Dermis microvascular lymphatic vessel endothelial cell (primary cell): Measurements from ENCODE around the gene RELN. TPM values are rescaled to one million over a fixed set of nuclear protein-coding genes. Genes with fewer than 3 reads are reported as not detected.
"Not testable (repeated sequence)": the region's sequence is repeated elsewhere in the genome, so short reads cannot be mapped to it uniquely, and the experiment has no call there.

ENCODE experiments used
- DNase-seq, 2 donors: peaks; one replicate each; pipeline versions ENCODE4 v3.0.0 to v3.0.0-alpha.2; 2010; ENCODE audit warnings: low read depth in 2 of 2
- total RNA-seq: library from RNA; depleted of rRNA; stranded (reverse); fragments of >200 nt; gene quantifications from 2 replicates; pipeline ENCODE4 v1.2.1, GENCODE V29; 2014

Gene RELN
- total RNA-seq, 1 donor from 2014 or later = 413 TPM

DNA sequence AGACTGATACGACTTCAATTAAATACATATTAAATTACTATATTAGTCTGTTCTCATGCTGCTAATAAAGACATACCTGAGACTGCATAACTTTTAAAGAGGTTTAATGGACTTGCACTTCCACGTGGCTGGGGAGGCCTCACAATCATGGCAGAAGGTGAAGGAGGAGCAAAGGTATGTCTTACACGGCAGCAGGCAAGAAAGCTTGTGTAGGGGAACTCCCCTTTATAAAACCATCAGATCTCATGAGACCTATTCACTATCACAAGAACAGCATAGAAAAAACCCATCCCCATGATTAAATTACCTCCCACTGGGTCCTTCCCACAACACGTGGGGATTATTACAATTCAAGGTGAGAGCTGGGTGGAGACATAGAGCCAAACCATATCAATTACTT, 92.6 kb downstream of the RELN start:
- not testable (repeated sequence) for DNase-seq

DNA sequence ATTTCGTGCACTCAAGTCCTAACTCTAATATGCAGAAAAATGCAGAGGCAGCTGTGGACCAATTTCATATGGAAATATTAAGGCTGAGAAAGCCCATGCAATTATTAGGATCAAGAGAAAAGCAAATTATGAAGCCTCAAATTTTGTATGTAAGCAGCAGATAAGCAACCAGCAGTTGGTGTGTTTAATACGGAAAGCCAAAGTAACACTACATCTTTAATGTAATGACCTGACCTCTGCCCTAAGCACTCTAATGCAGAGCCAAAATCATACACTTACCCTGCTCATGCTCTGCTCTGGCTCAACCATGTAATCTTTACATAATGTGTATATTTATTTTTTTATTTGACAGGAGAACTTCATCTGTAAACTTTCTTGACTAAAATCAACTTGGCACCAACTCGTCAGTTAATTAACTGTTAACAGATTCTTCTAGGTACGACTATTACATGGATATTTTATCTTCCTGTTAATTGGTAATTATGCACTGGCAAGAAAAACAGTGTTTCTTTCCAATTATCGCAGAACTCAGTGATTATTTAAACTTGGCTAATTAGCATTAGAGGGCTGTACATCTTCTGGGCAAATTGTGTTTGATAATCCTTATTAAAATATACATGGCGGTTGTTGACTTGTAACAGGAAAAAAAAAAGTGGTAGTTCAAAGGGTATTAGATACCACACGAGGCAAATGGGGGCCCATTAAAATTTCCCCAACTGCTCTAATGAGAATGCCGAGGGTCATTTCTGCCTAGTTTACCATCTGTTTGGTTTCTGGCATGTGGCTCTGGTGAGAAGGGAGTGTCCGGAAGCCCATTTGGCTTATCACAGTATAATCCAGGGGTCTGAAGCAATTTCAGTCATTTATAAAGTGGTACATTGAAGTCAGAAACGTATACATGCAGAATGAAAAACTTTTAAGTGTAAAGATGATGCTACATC, 94.5 kb downstream of the RELN start:
- no peak for DNase-seq

DNA sequence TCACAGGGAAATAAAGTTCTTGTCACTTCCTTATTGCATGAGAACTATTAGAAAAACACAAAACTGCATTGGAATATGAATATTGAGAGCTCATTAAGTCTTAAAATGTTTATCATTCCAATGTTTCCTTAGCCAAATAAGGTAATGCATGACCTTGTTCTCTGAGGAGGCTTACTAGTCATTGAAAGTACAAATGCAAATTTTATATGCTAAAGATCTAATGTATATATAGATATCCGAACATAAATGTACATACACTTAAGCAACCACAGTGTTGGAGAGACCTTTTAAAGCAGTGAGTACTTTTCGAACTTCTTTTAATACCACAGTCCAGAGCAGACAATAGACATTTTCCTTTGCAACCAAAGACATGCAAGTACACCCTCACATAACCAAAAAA, 96.1 kb downstream of the RELN start:
- no peak for DNase-seq

DNA sequence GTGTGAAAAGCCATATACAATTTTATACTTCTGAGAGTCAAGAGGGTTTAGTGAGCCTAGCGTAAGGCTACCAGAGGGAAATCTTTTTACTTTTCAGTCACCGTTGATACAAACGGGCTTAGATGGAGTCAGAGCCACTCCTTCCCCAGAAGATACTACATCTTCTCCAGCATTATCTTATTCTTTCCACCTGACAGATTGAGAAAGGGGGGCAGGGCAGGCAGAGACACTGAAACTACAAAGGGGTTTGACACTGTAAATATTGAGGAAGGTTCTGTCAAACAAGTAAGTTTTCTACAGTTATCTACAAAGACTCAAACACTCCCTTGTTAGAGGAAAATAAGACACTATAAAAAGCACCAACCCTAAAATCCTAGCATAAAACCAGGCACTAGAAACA, 100.0 kb downstream of the RELN start:
- no peak for DNase-seq

DNA sequence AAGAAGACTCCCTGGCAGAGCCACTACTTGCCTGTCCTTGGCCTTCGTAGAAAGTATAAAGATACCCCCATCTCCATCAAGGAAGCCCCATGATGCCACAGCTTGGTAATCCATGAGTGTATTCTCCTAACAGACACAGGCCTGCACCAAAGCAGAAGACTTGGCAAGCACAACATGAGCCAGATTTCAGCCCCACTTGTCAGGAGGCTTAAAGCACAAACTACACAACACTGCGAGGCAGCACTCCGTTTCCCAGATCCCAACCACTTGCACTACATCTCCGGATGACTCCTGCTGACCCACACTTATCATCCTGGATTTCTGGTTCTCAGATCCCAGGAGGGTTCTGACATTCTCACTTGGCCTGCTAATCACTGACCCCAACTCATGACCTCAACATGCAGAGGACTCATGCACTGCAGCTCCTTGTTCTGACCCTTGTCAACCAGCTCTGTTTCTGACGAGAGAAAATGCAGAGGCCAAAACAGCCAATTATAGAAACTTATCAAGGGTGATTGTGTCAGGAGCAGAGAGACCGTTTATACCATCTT, 100.8 kb downstream of the RELN start:
- DNase-seq = peak in 1 of 2 donors; percentile 3

DNA sequence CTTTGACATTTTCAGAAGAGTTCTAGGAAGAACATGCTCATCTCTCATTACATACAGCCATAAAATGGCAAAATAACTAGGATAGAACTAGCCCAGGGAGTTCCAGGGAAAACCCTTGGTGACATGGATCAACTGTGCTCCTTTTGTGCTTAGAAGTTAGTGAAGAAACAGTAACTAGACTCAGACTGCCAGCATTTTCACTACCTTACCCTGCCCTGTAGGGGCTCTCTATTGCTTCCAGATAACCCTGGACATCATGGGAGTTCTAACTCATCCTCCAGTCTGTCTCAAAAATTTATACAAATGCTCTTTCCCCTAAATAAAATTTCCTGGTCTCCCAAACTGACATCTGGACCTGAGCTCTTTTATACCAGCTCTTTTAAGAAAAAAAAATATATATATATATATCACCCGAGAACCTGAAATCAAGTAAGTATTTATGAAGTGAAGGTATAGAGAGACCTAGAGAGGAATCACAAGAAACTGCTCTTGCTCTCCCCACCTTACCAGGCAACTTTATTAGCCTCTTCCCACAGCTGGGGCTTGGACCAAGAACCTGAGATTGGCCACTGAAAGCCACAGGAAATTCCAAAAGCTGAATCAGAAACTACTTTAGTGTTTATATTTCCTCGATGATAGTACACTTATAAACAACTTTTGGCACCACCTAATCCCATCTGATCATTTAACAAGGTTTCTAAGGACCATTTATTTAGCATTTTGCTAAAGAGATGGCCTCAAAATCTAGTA, 101.4 kb downstream of the RELN start:
- peak in 1 of 2 donors; percentile 34 for DNase-seq

DNA sequence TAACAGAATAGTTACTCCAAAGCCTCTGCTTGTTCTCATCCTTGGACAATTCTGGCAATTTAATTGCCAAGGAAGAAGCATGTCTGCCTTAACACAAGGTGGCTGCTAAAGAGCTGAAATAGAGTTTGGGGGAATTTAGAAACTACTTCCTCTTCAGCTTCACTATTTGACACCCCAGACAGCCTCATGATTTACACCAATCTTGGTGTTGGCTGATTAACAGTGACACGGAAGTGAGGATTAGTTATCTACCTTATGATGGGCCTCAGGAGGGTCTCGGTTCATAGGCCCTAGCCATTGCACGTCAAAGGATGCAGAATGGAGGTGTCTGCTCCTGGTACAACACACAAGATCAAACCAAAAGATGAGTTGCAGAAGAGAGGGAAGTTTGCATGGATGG, 102.4 kb downstream of the RELN start:
- no peak for DNase-seq

DNA sequence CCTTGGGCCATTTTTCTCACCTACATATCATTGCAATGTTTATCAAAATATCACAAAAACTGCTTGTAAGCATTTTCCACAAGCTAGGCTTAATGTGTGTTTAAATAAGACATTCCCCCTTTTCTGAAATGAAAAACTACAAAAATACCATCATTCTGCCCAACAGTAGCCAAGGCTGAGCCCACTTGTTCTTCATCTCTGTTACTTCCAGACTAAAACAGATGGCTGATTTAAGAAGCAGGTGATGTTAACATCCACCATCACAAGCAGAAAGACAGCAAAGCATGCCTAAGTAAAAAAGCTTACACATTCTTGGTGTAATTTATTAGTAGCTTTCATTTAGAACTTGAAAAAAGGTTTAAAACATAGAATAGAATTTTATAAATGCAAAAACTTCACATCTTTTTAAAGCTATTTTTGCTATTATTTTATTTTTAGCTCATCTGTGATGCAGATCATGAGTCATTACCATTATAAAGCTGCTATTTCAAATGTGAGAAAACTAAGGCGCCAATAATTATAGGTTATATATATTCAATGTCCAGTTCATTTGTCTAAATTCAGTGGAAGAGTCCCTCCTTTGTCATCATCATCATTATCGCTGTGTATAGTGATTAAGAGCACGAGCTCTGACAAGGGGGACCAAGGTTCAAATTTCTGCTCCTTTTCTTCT, 109.4 kb downstream of the RELN start:
- no peak for DNase-seq

DNA sequence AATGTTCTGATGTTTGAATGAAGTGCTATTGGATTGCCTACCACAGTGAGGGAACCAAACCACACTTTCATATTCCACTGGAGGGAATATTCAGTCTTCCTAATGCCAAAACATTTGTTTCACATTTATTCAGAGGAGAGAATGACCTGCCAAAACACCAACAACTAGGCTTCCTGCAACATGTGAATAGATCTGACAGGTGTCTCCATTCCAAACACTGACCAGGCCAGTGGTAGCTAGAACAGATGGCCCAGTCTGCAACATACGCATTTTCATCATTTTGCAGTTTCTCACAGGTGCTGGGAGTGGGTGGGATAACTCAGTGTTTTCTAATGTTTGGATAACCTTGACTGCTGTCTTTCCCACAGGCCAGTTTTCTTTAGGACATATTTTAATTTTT, 110.0 kb downstream of the RELN start:
- DNase-seq = no peak

DNA sequence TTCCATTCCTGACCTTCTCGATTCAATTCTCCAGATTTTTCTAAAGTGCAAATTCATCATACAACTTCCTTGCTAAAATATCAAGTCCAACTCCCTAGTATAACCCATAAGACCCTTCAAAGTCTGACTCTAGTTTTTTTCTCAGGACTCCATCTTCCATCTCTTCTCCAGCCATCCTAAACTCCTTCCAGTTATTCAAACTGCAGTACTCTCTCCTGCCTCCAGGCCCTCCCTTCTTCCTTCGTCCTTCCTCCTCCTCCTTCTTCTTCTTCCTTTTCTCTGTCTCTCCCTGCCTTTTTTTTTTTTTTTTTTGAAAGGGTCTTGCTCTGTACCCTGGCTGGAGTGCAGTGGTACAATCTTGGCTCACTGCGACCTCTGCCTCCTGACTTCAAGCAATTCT, 111.9 kb downstream of the RELN start:
- DNase-seq = no peak

DNA sequence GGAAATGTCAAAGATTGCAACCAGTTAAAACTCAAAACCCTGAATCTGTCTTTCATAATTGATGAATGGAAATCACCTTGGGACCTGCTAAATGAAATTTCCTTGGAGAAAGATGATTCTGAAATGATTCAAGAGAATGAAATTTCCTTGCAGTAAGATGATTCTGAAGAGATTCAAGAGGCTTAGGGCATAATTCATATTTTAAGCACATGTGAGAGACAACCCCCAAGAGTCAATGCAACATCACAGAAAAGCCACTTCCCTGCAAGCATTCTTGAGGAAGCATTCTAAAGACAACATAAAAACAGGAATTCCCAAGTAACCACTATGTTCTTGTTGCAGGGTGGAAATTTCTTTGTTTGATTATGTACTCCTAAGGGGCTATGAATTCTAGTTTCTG, 113.7 kb downstream of the RELN start:
- no peak for DNase-seq

DNA sequence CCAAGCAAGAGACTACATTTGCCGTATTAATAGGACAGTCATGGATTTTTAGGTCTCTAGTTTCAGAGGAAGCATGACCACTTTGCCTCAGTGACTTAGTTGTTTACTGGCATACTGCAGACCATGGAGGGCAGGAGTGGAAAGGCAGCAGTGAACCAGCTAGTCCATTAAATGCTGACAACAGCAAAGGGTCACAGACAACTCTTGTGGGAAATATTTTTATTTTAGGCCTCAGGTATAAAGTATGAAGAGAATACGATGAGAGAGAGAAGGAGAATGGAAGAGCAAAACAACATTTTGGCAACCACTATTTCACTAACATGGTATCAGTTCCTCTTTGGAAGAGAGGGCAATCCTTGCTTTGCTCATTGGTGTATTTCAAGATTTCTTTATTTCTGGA, 118.0 kb downstream of the RELN start:
- no peak for DNase-seq

DNA sequence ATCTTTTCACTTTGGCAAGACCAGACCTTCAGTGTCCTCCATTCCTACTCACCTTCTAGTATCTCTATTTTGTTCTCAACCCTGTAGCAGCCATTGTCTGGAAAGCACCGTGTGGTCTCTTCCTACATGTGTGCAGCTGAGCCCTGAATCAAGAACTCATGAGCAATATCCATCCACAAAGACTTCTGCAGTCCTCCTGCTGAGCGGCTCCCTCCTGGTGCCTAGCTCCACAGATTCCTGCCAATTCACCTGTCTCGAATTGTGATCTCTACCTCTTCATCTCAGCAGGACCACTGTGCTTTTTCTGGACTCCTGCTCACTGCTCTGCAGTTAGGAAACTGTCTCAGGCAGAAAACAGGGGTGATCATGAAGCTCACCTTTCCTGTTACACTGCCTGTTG, 118.8 kb downstream of the RELN start:
- DNase-seq = no peak

DNA sequence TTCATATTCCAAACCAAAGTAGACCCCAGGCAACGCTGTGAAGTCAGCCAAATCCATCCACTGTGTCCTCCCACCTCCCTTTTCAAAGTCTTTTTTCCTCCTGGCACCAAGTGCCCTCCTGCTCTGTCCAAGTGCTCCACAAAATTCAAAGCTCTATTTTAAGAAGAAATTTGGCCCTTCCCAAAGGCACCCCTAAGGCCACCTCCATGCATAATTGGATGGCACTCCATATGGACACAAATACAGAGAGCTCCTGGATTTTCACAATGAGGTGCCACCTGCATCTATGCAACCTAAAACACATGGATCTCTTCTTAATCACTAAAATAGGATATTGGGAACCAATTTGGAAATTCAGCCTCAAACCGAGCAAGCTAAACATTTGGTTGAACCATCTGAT, 121.6 kb downstream of the RELN start:
- no peak for DNase-seq

DNA sequence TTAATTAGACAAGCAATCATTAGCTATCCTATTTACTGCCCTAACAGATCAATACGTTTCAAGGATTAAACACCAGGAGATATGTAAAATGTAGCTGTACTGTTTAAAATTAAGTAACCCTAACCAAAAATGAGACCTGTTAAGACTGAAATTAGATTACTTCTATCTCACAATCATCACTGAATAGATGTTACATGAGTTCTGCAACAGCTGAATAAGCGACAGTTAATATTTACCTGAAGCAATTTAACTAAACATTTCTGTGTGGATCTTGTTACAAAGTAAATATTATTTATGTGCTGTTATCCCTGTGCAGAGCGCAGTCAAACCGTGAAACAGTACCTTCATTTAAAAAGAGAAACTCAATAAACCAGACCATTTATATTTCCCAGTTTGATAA, 122.5 kb downstream of the RELN start:
- no peak for DNase-seq

DNA sequence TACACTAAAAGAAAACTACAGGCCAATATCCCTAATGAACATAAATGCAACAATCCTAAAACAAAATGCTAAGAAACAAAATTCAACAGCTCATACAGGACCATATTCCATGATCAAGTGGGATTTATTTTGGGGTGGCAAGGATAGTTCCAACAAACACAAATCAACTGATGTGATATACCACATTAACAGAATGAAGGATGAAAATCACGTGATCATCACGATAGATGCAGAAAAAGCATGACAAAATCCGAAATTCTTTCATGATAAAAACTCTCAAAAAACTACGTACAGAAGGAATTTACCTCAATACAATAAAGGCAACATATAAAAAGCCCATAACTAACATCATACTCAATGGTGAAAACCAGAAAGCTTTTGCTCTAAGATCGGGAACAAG, 124.0 kb downstream of the RELN start:
- no peak for DNase-seq

DNA sequence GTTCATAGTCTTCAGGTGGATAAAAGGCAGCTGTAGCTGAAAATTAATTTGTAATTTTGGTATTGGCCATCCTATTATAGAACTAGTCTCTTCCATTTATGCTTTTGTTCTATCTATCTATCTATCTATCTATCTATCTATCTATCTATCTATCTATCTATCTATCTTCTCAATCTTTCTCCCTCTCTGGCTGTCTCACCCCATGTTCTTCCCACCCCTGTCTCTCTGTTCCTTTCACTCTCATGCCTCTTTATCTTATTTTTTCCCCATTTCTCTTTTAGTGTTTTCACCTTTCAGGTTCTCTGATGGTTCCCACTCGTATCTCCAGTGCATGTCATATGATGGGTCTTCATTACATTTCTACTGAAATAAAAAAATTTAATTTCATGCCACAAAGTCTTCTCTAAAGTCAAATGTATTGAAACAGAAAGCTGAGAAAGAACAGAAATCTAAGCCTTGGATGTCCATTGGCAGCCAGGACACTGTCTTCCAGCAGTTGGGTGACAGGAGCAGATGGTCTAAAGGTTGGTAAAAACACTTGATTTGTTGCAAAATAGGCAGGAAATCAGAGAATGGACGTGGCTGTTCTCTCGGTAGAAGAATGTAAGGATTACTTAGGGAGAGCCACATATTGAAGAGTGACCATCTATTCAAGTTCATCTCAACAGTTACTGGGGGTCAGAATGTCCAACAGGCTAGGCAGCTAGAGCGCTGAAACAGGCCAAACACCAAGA, 127.0 kb downstream of the RELN start:
- no peak for DNase-seq

DNA sequence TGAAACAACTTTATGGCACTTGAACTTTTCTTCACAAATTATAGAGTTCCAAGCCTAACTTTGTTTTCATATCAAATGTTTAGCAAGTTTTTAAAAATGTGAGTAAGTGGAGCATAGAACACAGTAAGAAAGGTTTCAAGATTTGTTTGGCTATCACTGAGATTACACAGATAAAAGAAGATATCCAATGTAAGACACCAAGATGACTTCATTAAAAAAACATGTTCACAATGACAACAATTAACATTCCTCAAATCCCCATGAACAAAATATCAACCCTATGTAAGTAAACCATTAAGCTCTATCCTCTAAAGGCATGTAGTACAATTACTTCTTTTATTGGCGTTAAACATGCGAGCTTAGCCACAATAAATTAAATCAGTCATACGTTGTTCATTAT, 129.7 kb downstream of the RELN start:
- DNase-seq = no peak

DNA sequence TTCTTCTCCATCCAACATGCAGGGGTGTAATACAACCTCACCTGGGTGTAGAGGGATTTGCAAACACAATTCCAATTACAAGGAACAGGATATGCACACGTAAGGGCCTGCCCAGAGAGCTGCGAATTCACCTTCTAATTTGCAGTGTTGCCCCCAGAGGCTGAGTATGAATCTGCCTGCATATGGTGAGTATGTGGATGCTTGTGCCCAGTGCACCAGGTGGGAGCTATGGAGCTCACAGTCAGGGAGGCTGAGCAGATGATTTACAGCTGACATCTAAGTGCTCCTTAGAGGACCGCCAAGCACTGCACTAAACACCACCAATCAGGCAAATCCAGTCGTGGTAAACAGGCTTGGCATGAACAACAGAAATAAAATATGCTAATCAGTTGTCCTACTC, 132.0 kb downstream of the RELN start:
- no peak for DNase-seq

DNA sequence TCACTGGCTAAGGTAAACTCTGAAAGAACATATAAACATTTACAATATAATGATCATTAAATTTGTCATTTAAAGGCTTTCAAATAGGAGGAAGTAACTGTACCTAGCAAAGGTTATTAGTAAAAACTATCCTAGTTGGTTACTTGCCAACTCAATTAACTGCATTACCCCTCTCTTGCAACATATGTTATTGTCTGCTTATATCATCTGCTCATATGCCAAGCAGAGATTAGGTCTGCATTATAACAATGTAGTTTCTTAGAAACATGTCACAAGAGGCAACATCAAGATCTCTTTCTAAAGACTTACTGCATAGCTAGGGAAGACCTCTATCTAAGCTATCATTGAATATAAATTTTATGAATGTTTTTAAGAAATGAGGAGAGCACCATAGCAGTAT, 132.5 kb downstream of the RELN start:
- no peak for DNase-seq

DNA sequence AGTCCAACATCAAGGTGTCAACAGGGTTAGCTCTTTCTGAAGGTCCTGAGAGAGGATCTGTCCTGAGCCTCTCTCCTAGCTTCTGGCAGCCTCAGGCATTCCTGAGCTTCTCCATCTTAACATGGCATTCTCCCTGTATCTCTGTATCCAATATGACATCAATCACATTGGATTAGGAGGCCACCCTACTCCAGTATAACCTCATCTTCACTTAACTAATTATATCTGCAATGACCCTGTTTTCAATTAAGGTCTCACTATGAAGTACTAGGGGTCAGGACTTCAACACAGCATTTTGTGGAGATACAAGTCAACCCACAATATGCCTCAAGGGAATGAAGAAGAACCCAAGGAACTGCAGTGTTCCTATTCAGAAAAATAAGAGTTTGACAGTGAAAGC, 133.8 kb downstream of the RELN start:
- no peak for DNase-seq
